GM23248 (cell line): ENCODE data around the gene CD9. TPM values are rescaled to one million over a fixed set of nuclear protein-coding genes. Genes with fewer than 3 reads are reported as not detected.

Experiments
- DNase-seq: peaks from one replicate; pipeline ENCODE4 v3.0.0-alpha.2; 2015
- H2AFZ ChIP-seq: fragments of 200-600 bp; sonication (generic); 2 replicates; pipeline ENCODE4 v1.6.1; 2016; ENCODE audit warnings: antibody characterized with exemption
- H3F3A ChIP-seq: fragments of 200-600 bp; sonication (generic); 2 replicates; pipeline ENCODE4 v1.6.1; 2016; ENCODE audit warnings: mild to moderate bottlenecking, antibody characterized with exemption, mixed run types; ENCODE audit not compliant: insufficient read depth
- H3K27ac ChIP-seq: fragments of 200-600 bp; sonication (generic); 2 replicates; pipeline ENCODE4 v1.5.1; 2016; ENCODE audit warnings: mild to moderate bottlenecking
- H3K27me3 ChIP-seq: fragments of 200-600 bp; sonication (generic); replicated peaks from 2 replicates; pipeline ENCODE4 v1.6.1; 2016; ENCODE audit warnings: mild to moderate bottlenecking; ENCODE audit not compliant: insufficient read depth
- H3K36me3 ChIP-seq: fragments of 200-600 bp; sonication (generic); 2 replicates; pipeline ENCODE4 v1.6.1; 2016; ENCODE audit warnings: low read depth, mild to moderate bottlenecking
- H3K4me1 ChIP-seq: fragments of 200-600 bp; sonication (generic); 2 replicates; pipeline ENCODE4 v1.6.1; 2016; ENCODE audit warnings: mild to moderate bottlenecking; ENCODE audit not compliant: insufficient read depth
- H3K4me2 ChIP-seq: fragments of 200-600 bp; sonication (generic); one replicate; pipeline ENCODE4 v1.6.1; 2016; ENCODE audit warnings: mild to moderate bottlenecking; ENCODE audit not compliant: unreplicated experiment
- H3K4me3 ChIP-seq: fragments of 200-600 bp; sonication (generic); 2 replicates; pipeline ENCODE4 v1.5.1; 2016; ENCODE audit warnings: mild to moderate bottlenecking
- H3K79me2 ChIP-seq: fragments of 200-600 bp; sonication (generic); 2 replicates; pipeline ENCODE4 v1.6.1; 2016; ENCODE audit warnings: mild to moderate bottlenecking; ENCODE audit not compliant: insufficient read depth
- H3K9ac ChIP-seq: fragments of 200-600 bp; sonication (generic); 2 replicates; pipeline ENCODE4 v1.6.1; 2016; ENCODE audit warnings: mild to moderate bottlenecking
- H3K9me2 ChIP-seq: fragments of 200-600 bp; sonication (generic); 2 replicates; pipeline ENCODE4 v1.6.1; 2016; ENCODE audit warnings: mixed run types, mild to moderate bottlenecking, moderate library complexity; ENCODE audit not compliant: insufficient read depth
- H3K9me3 ChIP-seq: fragments of 200-600 bp; sonication (generic); one replicate; pipeline ENCODE4 v1.6.1; 2017; ENCODE audit warnings: low read depth
- H4K20me1 ChIP-seq: fragments of 200-600 bp; sonication (generic); 2 replicates; pipeline ENCODE4 v1.6.0; 2016; ENCODE audit not compliant: insufficient read depth
- EZH2 ChIP-seq: fragments of 200-600 bp; sonication (generic); IDR thresholded peaks from 2 replicates; pipeline ENCODE4 v1.6.1; 2018; ENCODE audit warnings: antibody characterized with exemption, mild to moderate bottlenecking; ENCODE audit not compliant: insufficient read depth, poor library complexity, severe bottlenecking
- EZH2phosphoT487 ChIP-seq: fragments of 200-600 bp; sonication (generic); IDR thresholded peaks from 2 replicates; pipeline ENCODE4 v1.6.1; 2018; ENCODE audit warnings: antibody characterized with exemption, moderate library complexity, mild to moderate bottlenecking, low read depth; ENCODE audit not compliant: insufficient read depth
- WGBS, 2 experiments: methylation state at CpG; one replicate each; pipeline ENCODE4 v1.1.6; 2015 to 2017; ENCODE audit warnings: low lambda C conversion rate in 2 of 2, low coverage in 1 of 2; ENCODE audit errors: missing lambda C conversion rate in 2 of 2; 5-methylcytosine and 5-hydroxymethylcytosine counted together
- in situ Hi-C: fragments of 300-500 bp; cut with MboI; formaldehyde crosslinking; loops from 2 replicates; pipeline ENCODE4 v1.15.0; 2020
- polyA plus RNA-seq: library from polyadenylated mRNA; unstranded; fragments of >200 nt; fragmentation: Nextera tagmentation; extraction: Ambion mirVana; gene quantifications from 2 replicates; pipeline ENCODE4 v1.2.1, GENCODE V29; 2016
- total RNA-seq: library from RNA; depleted of rRNA; stranded (reverse); fragments of >200 nt; shearing (Covaris generic); gene quantifications from 2 replicates; pipeline ENCODE4 v1.2.3, GENCODE V29; 2014

Gene CD9
- total and polyA plus RNA-seq, 2 experiments from 2014 or later, result 28.6 to 46.9 TPM

- Histone ChIP-seq H3K36me3 (no peaks in the 10 kb centered on the region), H3K27ac (no peak overlapping the region), H3K9ac (no peak overlapping the region), H3K9me2 (no peaks in the 10 kb centered on the region), H3K4me2 (no peak overlapping the region), H3K9me3 (no peaks in the 10 kb centered on the region), H4K20me1 (no peaks in the 10 kb centered on the region), H3K4me3 (no peak overlapping the region), H3K4me1 (no peaks in the 10 kb centered on the region), H3K79me2 (no peaks in the 10 kb centered on the region), H3F3A (no peaks in the 10 kb centered on the region; the same call in 1 of the 2 replicates), H3K27me3 (peaks cover 7% of the 10 kb centered on the region; the same call in 1 of the 2 replicates), H2AFZ (no peak overlapping the region)
- in situ Hi-C loops, result no loop called here
- WGBS, 2 experiments, result 89 to 93% methylated on average over 13 of the region's 13 CpGs
- no peak for DNase-seq
- TF ChIP-seq EZH2phosphoT487 (no peak), EZH2 (no peak)
Measured at GRCh38 chr12:6192604-6193380, 7.4 kb upstream of the CD9 start.

GRCh38 chr12:6193853-6194815, 6.1 kb upstream of the CD9 start:
- Histone ChIP-seq H3K9me2 (no peaks in the 10 kb centered on the region), H3K4me1 (no peaks in the 10 kb centered on the region), H4K20me1 (no peaks in the 10 kb centered on the region), H3K36me3 (no peaks in the 10 kb centered on the region), H3K9me3 (no peaks in the 10 kb centered on the region), H3K9ac (no peak overlapping the region), H3K79me2 (no peaks in the 10 kb centered on the region), H3K27ac (no peak overlapping the region), H3K4me2 (no peak overlapping the region), H3F3A (no peaks in the 10 kb centered on the region; the same call in 1 of the 2 replicates), H2AFZ (no peak overlapping the region), H3K4me3 (no peak overlapping the region), H3K27me3 (peaks cover 6% of the 10 kb centered on the region; the same call in 1 of the 2 replicates)
- TF ChIP-seq EZH2phosphoT487 (no peak), EZH2 (no peak)
- in situ Hi-C loops, result no loop called here
- 91 to 92% methylated on average over 19 of the region's 19 CpGs for WGBS, 2 experiments
- DNase-seq, result no peak

DNA sequence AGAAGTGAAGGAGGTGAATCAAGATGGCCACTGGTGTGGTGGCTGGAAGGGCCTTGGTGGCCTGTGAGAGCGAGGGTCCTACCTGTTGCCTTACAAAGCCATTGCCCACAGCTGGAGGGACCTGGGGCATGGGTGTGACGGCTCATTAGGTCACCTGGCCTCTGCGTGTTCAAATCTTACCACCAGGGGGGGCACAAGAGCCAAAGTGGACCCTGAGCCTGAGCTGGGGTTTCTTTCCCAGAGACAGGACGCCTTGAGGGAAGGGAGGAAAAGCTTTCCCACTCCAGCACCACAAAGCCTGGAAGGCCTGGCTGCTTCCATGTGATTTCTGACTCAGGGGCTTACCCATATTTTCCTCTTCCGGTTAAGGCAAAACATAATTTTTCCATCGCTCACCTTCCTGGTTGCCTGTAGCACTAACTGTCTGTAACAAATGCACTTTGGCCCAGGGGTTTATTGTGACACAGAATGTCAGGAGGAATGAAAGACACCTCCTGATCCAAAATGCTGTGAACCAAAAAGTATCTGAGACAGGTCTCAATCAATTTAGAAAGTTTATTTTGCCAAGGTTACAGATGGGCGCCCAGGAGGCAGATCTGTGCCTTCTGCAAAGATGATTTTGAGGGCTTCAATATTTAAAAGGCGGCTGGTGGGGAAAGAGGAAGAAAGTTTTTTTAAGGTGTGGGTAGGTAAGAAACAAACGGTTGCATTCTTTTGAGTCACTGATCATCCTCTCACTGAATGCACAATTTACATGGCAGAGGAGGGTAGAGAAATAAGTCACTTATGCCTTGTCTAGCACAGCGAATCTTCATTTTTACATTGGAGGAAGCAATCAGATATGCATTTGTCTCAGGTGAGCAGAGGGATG, 4.3 kb upstream of the CD9 start:
- Histone ChIP-seq H3F3A (no peaks in the 10 kb centered on the region; the same call in 1 of the 2 replicates), H4K20me1 (no peaks in the 10 kb centered on the region), H3K4me1 (peaks cover 3% of the 10 kb centered on the region; the same call in 1 of the 2 replicates), H3K9me3 (no peaks in the 10 kb centered on the region), H3K27ac (peak overlapping the region; percentile 27), H2AFZ (no peak overlapping the region), H3K79me2 (no peaks in the 10 kb centered on the region), H3K4me3 (no peak overlapping the region), H3K36me3 (no peaks in the 10 kb centered on the region), H3K4me2 (peak overlapping the region; percentile 15), H3K9me2 (no peaks in the 10 kb centered on the region), H3K27me3 (no peaks in the 10 kb centered on the region), H3K9ac (peak overlapping the region; percentile 11; the same call in 1 of the 2 replicates)
- peak; percentile 92 for DNase-seq
- TF ChIP-seq EZH2, result no peak
- no peak for TF ChIP-seq EZH2phosphoT487
- in situ Hi-C loops, result loop anchor here (5.0 kb wide), 1 partner anchor 81 kb away; no protein-coding TSS in a partner anchor
- WGBS, 2 experiments, result 32 to 35% methylated on average over 10 of the region's 10 CpGs
